ENCODE data around the gene ARRB2. TPM values are rescaled to one million over a fixed set of nuclear protein-coding genes. Genes with fewer than 3 reads are reported as not detected.

The ARRB2 gene
- polyA plus RNA-seq (28.3 and 34.1 TPM in 2 replicates), polyA minus RNA-seq (19.7 and 24.7 TPM in 2 replicates)

GRCh38 chr17:4709794-4710692 lies at the start of gene ARRB2:
Gene ARRB2 (plus strand): TSS chr17:4710632. CDS start chr17:4710722, 90 bp downstream.
- Histone ChIP-seq H3K4me2 (ENCODE audit: low read length) (peak within 1 kb of the TSS; percentile 94), H3K9me3 (ENCODE audit: low read length) (no peaks in the 10 kb centered on the region), H4K20me1 (ENCODE audit: insufficient read depth) (no peaks in the 10 kb centered on the region), H3K9ac (ENCODE audit: low read length) (peak within 1 kb of the TSS; percentile 91), H3F3A (ENCODE audit: insufficient read depth, low read length, poor library complexity, severe bottlenecking) (no peaks in the 10 kb centered on the region), H3K27me3 (ENCODE audit: insufficient read depth, low read depth, low read length) (no peaks in the 10 kb centered on the region), H3K4me3 (ENCODE audit: low read length) (peak within 1 kb of the TSS; percentile 94), H3K9me2 (ENCODE audit: insufficient read depth, low read length) (no peaks in the 10 kb centered on the region), H3K36me3 (ENCODE audit: insufficient read depth, low read length) (no peaks in the 10 kb centered on the region), H2AFZ (ENCODE audit: low read depth, low read length) (peak within 1 kb of the TSS; percentile 91), H3K27ac (ENCODE audit: low read length) (peak within 1 kb of the TSS; percentile 93), H3K79me2 (replicated peaks; ENCODE audit: insufficient read depth, low read length) (peaks cover 10% of the 10 kb centered on the region)
- TF ChIP-seq EP300 (conservative IDR thresholded peaks at IDR 0.05; ENCODE audit: poor library complexity, severe bottlenecking) = peak; percentile 39
- TF ChIP-seq RAD21 (conservative IDR thresholded peaks at IDR 0.05) = peak; percentile 89
- peak; percentile 87 for TF ChIP-seq POLR2AphosphoS5 (IDR thresholded peaks at IDR 0.05)
- TF ChIP-seq SMC3 (conservative IDR thresholded peaks at IDR 0.05; ENCODE audit: poor library complexity) = peak; percentile 94
- TF ChIP-seq, protein P1, sequence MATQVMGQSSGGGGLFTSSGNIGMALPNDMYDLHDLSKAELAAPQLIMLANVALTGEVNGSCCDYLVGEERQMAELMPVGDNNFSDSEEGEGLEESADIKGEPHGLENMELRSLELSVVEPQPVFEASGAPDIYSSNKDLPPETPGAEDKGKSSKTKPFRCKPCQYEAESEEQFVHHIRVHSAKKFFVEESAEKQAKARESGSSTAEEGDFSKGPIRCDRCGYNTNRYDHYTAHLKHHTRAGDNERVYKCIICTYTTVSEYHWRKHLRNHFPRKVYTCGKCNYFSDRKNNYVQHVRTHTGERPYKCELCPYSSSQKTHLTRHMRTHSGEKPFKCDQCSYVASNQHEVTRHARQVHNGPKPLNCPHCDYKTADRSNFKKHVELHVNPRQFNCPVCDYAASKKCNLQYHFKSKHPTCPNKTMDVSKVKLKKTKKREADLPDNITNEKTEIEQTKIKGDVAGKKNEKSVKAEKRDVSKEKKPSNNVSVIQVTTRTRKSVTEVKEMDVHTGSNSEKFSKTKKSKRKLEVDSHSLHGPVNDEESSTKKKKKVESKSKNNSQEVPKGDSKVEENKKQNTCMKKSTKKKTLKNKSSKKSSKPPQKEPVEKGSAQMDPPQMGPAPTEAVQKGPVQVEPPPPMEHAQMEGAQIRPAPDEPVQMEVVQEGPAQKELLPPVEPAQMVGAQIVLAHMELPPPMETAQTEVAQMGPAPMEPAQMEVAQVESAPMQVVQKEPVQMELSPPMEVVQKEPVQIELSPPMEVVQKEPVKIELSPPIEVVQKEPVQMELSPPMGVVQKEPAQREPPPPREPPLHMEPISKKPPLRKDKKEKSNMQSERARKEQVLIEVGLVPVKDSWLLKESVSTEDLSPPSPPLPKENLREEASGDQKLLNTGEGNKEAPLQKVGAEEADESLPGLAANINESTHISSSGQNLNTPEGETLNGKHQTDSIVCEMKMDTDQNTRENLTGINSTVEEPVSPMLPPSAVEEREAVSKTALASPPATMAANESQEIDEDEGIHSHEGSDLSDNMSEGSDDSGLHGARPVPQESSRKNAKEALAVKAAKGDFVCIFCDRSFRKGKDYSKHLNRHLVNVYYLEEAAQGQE (IDR thresholded peaks at IDR 0.05; ENCODE audit: borderline replicate concordance) = peak; percentile 60
- peak; percentile 95 for TF ChIP-seq MXI1 (conservative IDR thresholded peaks at IDR 0.05; ENCODE audit: poor library complexity, severe bottlenecking)
- TF ChIP-seq EZH2 (IDR thresholded peaks at IDR 0.05; ENCODE audit: borderline replicate concordance, insufficient read depth, low read length, poor library complexity, severe bottlenecking) = no peak
- TF ChIP-seq TAF1 (IDR thresholded peaks at IDR 0.05; ENCODE audit: low read depth) = peak; percentile 22
- TF ChIP-seq, protein P2, sequence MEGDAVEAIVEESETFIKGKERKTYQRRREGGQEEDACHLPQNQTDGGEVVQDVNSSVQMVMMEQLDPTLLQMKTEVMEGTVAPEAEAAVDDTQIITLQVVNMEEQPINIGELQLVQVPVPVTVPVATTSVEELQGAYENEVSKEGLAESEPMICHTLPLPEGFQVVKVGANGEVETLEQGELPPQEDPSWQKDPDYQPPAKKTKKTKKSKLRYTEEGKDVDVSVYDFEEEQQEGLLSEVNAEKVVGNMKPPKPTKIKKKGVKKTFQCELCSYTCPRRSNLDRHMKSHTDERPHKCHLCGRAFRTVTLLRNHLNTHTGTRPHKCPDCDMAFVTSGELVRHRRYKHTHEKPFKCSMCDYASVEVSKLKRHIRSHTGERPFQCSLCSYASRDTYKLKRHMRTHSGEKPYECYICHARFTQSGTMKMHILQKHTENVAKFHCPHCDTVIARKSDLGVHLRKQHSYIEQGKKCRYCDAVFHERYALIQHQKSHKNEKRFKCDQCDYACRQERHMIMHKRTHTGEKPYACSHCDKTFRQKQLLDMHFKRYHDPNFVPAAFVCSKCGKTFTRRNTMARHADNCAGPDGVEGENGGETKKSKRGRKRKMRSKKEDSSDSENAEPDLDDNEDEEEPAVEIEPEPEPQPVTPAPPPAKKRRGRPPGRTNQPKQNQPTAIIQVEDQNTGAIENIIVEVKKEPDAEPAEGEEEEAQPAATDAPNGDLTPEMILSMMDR (IDR thresholded peaks at IDR 0.05; ENCODE audit: poor library complexity, severe bottlenecking) = peak; percentile 93

DNA sequence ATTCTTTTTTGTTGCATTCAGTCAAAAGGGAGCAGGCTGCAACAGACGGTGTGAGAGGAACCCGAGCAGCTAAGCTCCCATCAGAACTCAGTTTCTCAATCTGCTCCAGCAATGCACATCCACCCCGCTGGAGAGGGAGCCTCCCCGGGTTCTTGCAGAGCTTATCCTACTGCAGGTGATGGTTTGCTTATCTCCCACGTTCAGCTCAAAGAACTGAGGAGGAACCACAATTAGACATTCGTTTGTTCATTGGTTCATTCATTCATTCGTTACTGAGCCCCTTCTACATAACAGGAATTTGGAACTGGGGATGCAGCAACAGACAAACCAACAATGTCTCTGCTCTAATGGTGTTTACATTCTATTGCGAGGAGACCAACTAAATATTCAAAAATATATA lies 46.7 kb upstream of the ARRB2 start:
- TF ChIP-seq, protein P2 (IDR thresholded peaks at IDR 0.05; ENCODE audit: poor library complexity, severe bottlenecking) = no peak
- TF ChIP-seq, protein P1 (IDR thresholded peaks at IDR 0.05; ENCODE audit: borderline replicate concordance) = no peak
- no peak for TF ChIP-seq SMC3 (conservative IDR thresholded peaks at IDR 0.05; ENCODE audit: poor library complexity)
- no peak for TF ChIP-seq TAF1 (IDR thresholded peaks at IDR 0.05; ENCODE audit: low read depth)
- no peak for TF ChIP-seq RAD21 (conservative IDR thresholded peaks at IDR 0.05)
- no peak for TF ChIP-seq POLR2AphosphoS5 (IDR thresholded peaks at IDR 0.05)
- Histone ChIP-seq H3K4me2 (ENCODE audit: low read length) (no peak overlapping the region), H3K9me3 (ENCODE audit: low read length) (no peaks in the 10 kb centered on the region), H3K36me3 (ENCODE audit: insufficient read depth, low read length) (no peaks in the 10 kb centered on the region), H2AFZ (ENCODE audit: low read depth, low read length) (no peak overlapping the region), H4K20me1 (ENCODE audit: insufficient read depth) (no peaks in the 10 kb centered on the region), H3K27me3 (ENCODE audit: insufficient read depth, low read depth, low read length) (no peaks in the 10 kb centered on the region), H3F3A (ENCODE audit: insufficient read depth, low read length, poor library complexity, severe bottlenecking) (no peaks in the 10 kb centered on the region), H3K9ac (ENCODE audit: low read length) (no peak overlapping the region), H3K79me2 (replicated peaks; ENCODE audit: insufficient read depth, low read length) (no peaks in the 10 kb centered on the region), H3K4me3 (ENCODE audit: low read length) (no peak overlapping the region), H3K9me2 (ENCODE audit: insufficient read depth, low read length) (no peaks in the 10 kb centered on the region), H3K27ac (ENCODE audit: low read length) (no peak overlapping the region)

Data from neural cell (in vitro differentiated cells).